ENCODE results near the gene C4A.
"Not testable (repeated sequence)": the region's sequence is repeated elsewhere in the genome, so short reads cannot be mapped to it uniquely, and the experiment has no call there.

Gene C4A

GRCh38 chr6:31961616-31962015, 20.2 kb upstream of the C4A start:
- DNase-seq: no peak

- no peak for DNase-seq
These were observed 17.9 kb upstream of the C4A start for GRCh38 chr6:31963921-31964320.

GRCh38 chr6:31965700-31966099, 16.2 kb upstream of the C4A start:
- DNase-seq: no peak

- DNase-seq: no peak
These were observed 15.4 kb upstream of the C4A start for GRCh38 chr6:31966506-31966905.

GRCh38 chr6:31966997-31967925, 14.6 kb upstream of the C4A start:
- no peak for DNase-seq

GRCh38 chr6:31967926-31968320, 13.9 kb upstream of the C4A start:
- no peak for DNase-seq

GRCh38 chr6:31968326-31968725, 13.5 kb upstream of the C4A start:
- no peak for DNase-seq

- no peak for DNase-seq
These were observed 12.8 kb upstream of the C4A start for GRCh38 chr6:31968791-31969711.

GRCh38 chr6:31969712-31970603, 11.9 kb upstream of the C4A start:
- no peak for DNase-seq

- DNase-seq: peak; percentile 29
These were observed 11.1 kb upstream of the C4A start for GRCh38 chr6:31970604-31971271.

GRCh38 chr6:31971279-31971992, 10.4 kb upstream of the C4A start:
- peak; percentile 54 for DNase-seq

- DNase-seq: peak; percentile 93
These were observed 9.7 kb upstream of the C4A start, which contains the start of gene DXO for GRCh38 chr6:31971993-31972708. DXO (minus strand) TSS chr6:31972138; CDS start chr6:31971675, 463 bp downstream.

- no peak for DNase-seq
These were observed 9.0 kb upstream of the C4A start for GRCh38 chr6:31972709-31973350.

GRCh38 chr6:31976065-31976464, 5.8 kb upstream of the C4A start:
- DNase-seq: not testable (repeated sequence)

GRCh38 chr6:31977816-31978431, 3.9 kb upstream of the C4A start:
- DNase-seq: no peak

GRCh38 chr6:31978831-31979230, 3.0 kb upstream of the C4A start:
- DNase-seq: no peak

- no peak for DNase-seq
These were observed 2.5 kb upstream of the C4A start for GRCh38 chr6:31979238-31979898.

- not testable (repeated sequence) for DNase-seq
These were observed 1.5 kb upstream of the C4A start for GRCh38 chr6:31980195-31980876.
